T-helper 1 cell treated with Interleukin-12 subunit alpha and Interleukin-12 subunit beta and Interleukin-4 antibody, amounts not matched to agents 30 μg/mL and 1 μg/mL, for 36 hours (primary cell): ENCODE measurements around the gene PURB.

ENCODE experiments used
- H3K27ac Mint-ChIP-seq: one replicate; pipeline ENCODE4 v1.8.0; 2021; ENCODE audit warnings: mild to moderate bottlenecking, mixed read lengths
- H3K27me3 Mint-ChIP-seq: one replicate; pipeline ENCODE4 v1.8.0; 2021; ENCODE audit warnings: low read depth, mixed read lengths
- H3K36me3 Mint-ChIP-seq: one replicate; pipeline ENCODE4 v1.8.0; 2021; ENCODE audit warnings: low read depth, mixed read lengths
- H3K4me1 Mint-ChIP-seq: one replicate; pipeline ENCODE4 v1.8.0; 2021; ENCODE audit warnings: low read depth, mixed read lengths
- H3K4me3 Mint-ChIP-seq: one replicate; pipeline ENCODE4 v1.8.0; 2021; ENCODE audit warnings: mild to moderate bottlenecking, moderate library complexity, mixed read lengths
- H3K9me3 Mint-ChIP-seq: one replicate; pipeline ENCODE4 v1.8.0; 2021; ENCODE audit warnings: mixed read lengths

Gene PURB

DNA sequence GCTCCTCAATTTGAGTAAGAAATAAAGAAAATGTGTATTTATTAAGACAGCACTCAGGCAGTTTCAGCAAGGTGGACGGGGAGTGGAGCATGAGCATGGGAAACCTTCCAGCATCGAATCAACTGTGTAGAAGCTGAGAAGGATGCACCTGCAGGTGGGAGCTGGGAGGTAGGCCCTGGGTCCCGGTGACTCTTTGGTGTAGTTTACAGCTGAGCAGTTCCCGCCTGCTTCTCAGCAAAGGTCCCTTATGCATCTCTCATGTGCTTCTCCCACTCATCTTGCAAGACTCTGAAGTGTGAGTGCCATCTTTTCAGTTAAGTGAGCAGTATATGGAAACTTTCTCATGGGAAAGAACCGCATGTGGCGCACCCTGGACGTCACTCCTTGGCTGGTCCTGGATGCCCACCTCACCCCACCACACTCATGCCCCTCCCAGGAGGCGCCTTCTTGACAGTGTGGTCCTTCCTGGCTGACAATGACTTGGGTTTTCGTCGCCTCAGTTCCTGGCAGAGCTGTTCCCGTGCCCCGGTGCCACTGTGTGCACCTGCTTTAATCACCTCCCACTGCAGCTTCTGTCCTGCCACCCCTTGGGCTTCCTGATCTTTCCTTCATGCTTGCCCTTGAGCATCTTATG lies 19.8 kb upstream of the PURB start:
- Mint-ChIP-seq H3K4me3 (no peak overlapping the region), H3K4me1 (peaks cover 6% of the 10 kb centered on the region), H3K36me3 (no peaks in the 10 kb centered on the region), H3K27me3 (no peaks in the 10 kb centered on the region), H3K27ac (no peak overlapping the region), H3K9me3 (no peaks in the 10 kb centered on the region)

GRCh38 chr7:44899443-44899842 lies 14.1 kb upstream of the PURB start:
- H3K27me3 Mint-ChIP-seq = no peaks in the 10 kb centered on the region
- H3K9me3 Mint-ChIP-seq = no peaks in the 10 kb centered on the region
- H3K4me1 Mint-ChIP-seq = peaks cover 7% of the 10 kb centered on the region
- no peak overlapping the region for H3K4me3 Mint-ChIP-seq
- H3K36me3 Mint-ChIP-seq = no peaks in the 10 kb centered on the region
- no peak overlapping the region for H3K27ac Mint-ChIP-seq

- no peak overlapping the region for H3K27ac Mint-ChIP-seq
- no peaks in the 10 kb centered on the region for H3K36me3 Mint-ChIP-seq
- no peaks in the 10 kb centered on the region for H3K9me3 Mint-ChIP-seq
- no peaks in the 10 kb centered on the region for H3K27me3 Mint-ChIP-seq
- H3K4me1 Mint-ChIP-seq = peaks cover 7% of the 10 kb centered on the region
- no peak overlapping the region for H3K4me3 Mint-ChIP-seq
These were observed 12.7 kb upstream of the PURB start for GRCh38 chr7:44898039-44898438.

DNA sequence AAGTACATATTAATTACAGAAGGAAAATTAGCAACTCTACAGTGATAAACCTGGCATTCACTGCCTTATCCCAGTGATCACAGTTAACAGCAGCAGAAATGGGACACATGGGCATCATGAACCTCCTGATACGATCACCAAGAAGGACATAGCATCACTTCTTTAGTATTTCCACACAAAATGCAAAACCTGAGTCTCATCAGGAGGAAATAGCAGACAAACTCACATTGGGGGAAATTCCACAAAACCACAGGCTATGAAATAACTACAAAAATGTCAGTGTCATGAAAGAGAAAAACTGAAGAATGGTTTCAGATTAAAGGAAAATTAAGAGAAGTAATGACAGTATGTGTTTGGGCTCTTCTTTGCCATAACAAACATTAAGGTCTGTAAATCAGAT lies 12.0 kb upstream of the PURB start:
- no peaks in the 10 kb centered on the region for H3K9me3 Mint-ChIP-seq
- H3K27ac Mint-ChIP-seq = peak overlapping the region; percentile 63
- peaks cover 9% of the 10 kb centered on the region for H3K4me1 Mint-ChIP-seq
- no peak overlapping the region for H3K4me3 Mint-ChIP-seq
- H3K27me3 Mint-ChIP-seq = no peaks in the 10 kb centered on the region
- no peaks in the 10 kb centered on the region for H3K36me3 Mint-ChIP-seq

GRCh38 chr7:44894888-44895580 lies 9.7 kb upstream of the PURB start:
- no peaks in the 10 kb centered on the region for H3K27me3 Mint-ChIP-seq
- H3K36me3 Mint-ChIP-seq = peaks cover 6% of the 10 kb centered on the region
- H3K4me3 Mint-ChIP-seq = no peak overlapping the region
- peaks cover 24% of the 10 kb centered on the region for H3K4me1 Mint-ChIP-seq
- no peak overlapping the region for H3K27ac Mint-ChIP-seq
- no peaks in the 10 kb centered on the region for H3K9me3 Mint-ChIP-seq

DNA sequence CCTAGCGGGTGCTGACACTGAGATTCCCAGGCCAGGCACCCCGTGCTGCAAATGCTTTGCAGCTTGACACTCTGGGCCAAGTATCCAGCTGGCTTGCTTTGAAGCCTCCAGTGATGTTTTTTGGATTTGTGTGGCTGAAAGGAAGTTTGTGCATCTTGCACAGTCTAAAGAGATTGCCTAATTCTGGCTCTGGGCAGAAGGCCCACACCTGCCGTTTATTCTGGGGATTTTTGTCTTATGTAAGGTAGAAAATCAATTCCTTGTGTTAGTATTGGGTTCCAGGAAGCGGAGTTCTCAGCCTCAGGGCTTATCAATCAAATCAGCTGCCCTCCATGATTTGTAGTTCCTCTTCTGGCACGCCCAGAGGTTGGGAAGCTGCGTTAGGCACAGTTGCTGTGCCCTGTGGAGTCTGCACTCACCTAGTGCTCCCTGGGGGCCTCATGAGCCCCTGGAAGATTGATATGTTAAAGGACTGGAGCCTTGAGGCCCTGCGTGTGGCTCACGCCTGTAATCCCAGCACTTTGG lies 8.4 kb upstream of the PURB start:
- Mint-ChIP-seq H3K27ac (no peak overlapping the region), H3K27me3 (no peaks in the 10 kb centered on the region), H3K9me3 (no peaks in the 10 kb centered on the region), H3K36me3 (peaks cover 6% of the 10 kb centered on the region), H3K4me1 (peaks cover 24% of the 10 kb centered on the region), H3K4me3 (no peak overlapping the region)

DNA sequence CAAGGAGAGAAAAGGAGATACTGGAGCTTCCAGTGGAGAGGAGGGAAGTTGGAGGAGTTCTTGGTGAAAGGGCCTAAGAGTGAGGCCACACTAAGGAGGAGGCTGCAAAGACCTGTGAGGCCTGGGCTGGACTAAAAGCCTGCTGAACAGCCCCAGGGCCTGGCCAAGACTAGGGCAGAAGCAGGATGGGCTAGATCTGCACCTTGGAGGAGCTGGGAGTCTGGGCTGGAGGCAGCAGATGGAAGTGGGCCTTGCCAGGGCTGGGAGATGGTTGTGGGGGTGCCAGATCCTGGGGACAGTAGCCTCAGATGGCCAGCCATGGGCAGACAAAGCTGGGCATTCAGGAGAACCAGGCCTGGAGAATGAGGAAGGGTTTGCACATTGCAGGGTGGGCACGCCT lies 6.5 kb upstream of the PURB start:
- Mint-ChIP-seq H3K4me3 (peak overlapping the region; percentile 59), H3K27me3 (no peaks in the 10 kb centered on the region), H3K36me3 (peaks cover 6% of the 10 kb centered on the region), H3K4me1 (peaks cover 22% of the 10 kb centered on the region), H3K27ac (peak overlapping the region; percentile 96), H3K9me3 (no peaks in the 10 kb centered on the region)

DNA sequence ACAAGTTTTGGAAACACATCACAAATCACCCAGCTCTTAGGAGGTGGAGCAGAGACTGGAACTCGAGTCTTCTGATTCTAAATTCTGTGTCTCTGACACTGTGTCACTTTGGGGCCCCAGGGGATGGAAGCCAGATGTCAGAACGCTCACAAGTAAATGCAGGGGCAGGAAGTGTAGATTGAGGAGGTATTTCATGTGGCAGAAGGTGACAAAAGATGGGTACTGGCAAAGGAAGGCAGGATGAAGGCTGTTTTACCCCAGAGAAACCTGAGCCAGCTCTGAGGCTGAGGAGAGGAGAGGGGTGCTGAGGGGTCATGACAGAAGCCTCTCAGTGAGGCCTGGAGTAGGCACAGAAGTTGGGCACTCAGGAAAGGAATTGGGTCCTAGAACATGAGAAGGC lies 6.0 kb upstream of the PURB start:
- peaks cover 24% of the 10 kb centered on the region for H3K4me1 Mint-ChIP-seq
- H3K27ac Mint-ChIP-seq = peak overlapping the region; percentile 96
- H3K27me3 Mint-ChIP-seq = no peaks in the 10 kb centered on the region
- H3K9me3 Mint-ChIP-seq = no peaks in the 10 kb centered on the region
- H3K4me3 Mint-ChIP-seq = peak overlapping the region; percentile 59
- peaks cover 6% of the 10 kb centered on the region for H3K36me3 Mint-ChIP-seq

DNA sequence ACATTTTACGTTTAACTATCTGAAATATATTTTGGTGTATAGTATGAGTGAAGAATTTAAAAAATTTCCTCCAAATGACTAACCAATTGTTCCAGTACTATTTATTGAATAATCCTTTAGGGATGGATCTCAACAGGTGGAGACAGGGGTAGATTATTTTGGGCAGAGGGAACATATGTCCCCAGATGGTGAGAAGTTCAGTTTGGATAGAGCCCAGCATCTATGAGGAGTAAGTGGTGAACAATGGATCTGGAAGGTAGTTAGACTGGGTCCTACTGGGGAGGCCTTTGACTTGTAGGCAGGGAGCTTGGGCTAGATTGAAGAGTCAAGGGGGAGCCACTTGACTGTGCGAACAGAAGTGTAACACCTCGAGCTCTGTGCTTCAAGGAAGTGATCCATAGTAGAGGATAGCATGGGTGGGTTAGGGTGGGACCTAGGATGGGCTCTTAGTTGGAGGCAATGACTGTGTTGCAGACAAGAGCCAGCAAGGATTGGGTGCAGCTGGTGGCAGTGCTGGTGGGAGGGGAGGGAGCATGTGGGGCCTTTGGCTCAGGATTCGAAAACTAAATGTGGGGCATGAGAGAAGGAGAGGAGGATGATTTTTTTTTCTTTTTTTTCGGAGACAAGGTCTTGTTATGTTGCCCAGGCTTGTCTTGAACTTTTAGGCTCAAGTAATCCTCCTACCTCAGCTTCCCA lies 3.9 kb upstream of the PURB start:
- Mint-ChIP-seq H3K27me3 (no peaks in the 10 kb centered on the region), H3K27ac (no peak overlapping the region), H3K4me1 (peaks cover 32% of the 10 kb centered on the region), H3K36me3 (peaks cover 9% of the 10 kb centered on the region), H3K9me3 (no peaks in the 10 kb centered on the region), H3K4me3 (no peak overlapping the region)

GRCh38 chr7:44887293-44887692 lies 2.0 kb upstream of the PURB start:
- Mint-ChIP-seq H3K27me3 (no peaks in the 10 kb centered on the region), H3K4me3 (no peak overlapping the region), H3K4me1 (peaks cover 45% of the 10 kb centered on the region), H3K27ac (peak overlapping the region; percentile 67), H3K36me3 (peaks cover 25% of the 10 kb centered on the region), H3K9me3 (no peaks in the 10 kb centered on the region)

DNA sequence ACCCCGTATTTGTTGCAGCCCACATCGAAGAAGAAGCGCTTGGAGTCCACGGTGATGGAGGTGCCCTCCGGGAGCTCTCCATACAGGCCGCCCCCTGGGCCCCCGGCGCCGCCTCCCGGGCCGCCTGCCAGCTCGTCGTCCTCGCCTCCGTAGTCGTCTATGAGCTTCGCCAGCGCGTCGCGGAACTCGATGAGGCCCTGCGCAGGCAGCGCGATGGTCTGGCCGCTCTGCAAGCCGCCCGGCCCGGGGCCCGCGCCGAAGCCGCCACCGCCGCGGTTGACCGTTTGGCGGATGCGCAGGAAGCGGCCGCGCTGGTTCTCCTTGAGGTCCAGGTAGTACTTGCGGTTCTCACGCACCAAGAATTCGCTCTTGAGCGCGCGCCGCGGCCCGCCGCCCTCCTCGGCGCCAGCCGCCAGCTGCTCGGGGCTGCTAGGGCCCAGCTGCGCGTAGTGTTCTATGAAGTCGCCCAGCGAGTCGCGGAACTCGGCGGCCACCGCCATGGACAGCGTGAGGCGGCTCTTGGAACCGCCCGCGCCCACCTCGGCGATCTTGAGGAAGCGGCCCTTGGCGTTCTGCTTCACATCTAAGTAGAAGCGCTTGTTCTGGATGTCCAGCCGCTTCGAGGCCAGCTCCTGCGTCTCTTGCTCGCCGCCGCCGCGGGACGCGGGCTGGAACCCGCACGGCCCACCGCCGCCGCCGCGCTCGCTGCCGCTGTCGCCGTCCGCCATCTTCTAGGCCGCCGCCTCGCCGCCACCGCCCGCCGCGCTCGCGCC lies 523 bp downstream of the PURB start:
- H3K27me3 Mint-ChIP-seq = no peaks in the 10 kb centered on the region
- H3K36me3 Mint-ChIP-seq = peaks cover 38% of the 10 kb centered on the region
- H3K9me3 Mint-ChIP-seq = no peaks in the 10 kb centered on the region
- peak overlapping the region; percentile 91 for H3K4me3 Mint-ChIP-seq
- peaks cover 51% of the 10 kb centered on the region for H3K4me1 Mint-ChIP-seq
- peak overlapping the region; percentile 88 for H3K27ac Mint-ChIP-seq

DNA sequence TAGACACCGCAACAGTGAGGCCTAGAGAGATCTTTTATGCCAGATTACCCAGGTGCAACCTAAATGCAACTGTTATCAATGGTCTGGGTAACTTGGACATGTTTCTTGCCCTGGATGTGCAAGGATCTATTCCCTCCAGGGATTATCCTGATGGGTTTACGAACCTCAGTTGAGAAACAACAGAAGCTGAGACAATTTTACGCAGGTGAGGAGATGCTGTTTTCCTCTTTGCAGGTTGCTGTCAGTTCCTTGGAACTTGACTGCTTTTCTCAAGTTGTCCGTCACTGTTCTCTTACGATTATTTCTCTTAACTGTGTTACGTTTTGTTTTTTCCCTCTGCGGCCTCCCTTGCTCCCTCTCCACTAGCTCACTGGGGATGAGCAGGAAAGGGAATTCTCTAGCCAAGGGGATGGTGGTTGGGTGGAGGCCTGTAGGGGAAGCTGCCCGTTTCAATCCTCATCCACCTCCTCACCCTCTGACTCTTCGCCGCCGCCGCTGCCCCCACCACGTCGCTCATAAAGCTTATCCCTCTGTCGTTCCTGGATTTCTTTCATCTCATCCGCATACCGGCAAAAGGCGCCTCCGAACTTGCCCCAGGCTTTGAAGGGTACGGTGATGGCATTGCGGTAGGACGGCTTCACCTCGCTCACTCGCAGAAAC lies 1.2 kb downstream of the PURB start:
- Mint-ChIP-seq H3K27me3 (no peaks in the 10 kb centered on the region), H3K4me1 (peaks cover 55% of the 10 kb centered on the region), H3K4me3 (peak overlapping the region; percentile 91), H3K27ac (peak overlapping the region; percentile 88), H3K36me3 (peaks cover 41% of the 10 kb centered on the region), H3K9me3 (no peaks in the 10 kb centered on the region)

DNA sequence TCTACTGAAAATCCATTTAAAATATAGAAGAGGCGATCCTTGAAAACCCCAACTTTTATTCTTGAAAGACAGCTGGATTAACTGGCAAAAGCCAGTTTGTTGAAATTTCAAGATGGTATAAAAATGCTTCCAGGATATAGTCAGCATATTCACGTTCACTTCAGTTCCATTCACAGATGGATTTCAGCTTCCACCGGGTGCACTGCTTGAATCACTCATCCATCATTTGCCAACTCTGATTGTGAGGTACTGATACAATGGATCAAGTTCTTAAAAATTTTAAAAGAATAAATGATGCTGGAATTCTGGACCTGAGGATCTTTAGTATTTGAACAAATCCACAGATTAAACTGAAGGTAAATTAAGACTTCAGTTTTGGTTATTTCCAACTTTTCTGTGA lies 2.4 kb downstream of the PURB start:
- Mint-ChIP-seq H3K27ac (peak overlapping the region; percentile 57), H3K36me3 (peaks cover 41% of the 10 kb centered on the region), H3K27me3 (no peaks in the 10 kb centered on the region), H3K4me3 (peak overlapping the region; percentile 91), H3K9me3 (no peaks in the 10 kb centered on the region), H3K4me1 (peaks cover 55% of the 10 kb centered on the region)

DNA sequence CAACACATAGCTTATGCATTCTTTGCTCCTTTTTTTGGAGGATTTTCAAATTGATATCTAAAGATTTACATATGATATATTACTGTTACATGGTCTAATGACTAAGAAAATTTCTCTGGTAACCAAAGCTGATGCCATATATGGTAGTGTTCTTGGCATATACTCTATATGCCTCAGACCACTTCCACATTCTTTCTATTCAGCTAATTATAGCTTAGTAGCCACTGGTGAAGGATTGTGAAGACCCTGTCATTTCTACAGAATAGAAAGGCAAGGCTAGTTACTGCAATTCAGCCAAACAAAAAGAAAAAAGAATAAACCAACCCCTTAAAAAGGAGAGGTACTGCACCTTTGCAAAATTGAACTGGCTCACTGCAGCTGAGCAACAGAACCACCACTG lies 3.7 kb downstream of the PURB start:
- Mint-ChIP-seq H3K9me3 (no peaks in the 10 kb centered on the region), H3K4me3 (peak overlapping the region; percentile 80), H3K4me1 (peaks cover 51% of the 10 kb centered on the region), H3K36me3 (peaks cover 41% of the 10 kb centered on the region), H3K27ac (peak overlapping the region; percentile 26), H3K27me3 (no peaks in the 10 kb centered on the region)
